GM18867 (cell line): Measurements from ENCODE around the gene FEM1B.

Source experiments
- ATAC-seq: cut with Tn5 transposase; IDR thresholded peaks from one replicate; pipeline ENCODE4 v1.9.1; 2021; ENCODE audit warnings: mild to moderate bottlenecking, moderate library complexity; ENCODE audit not compliant: unreplicated experiment

The FEM1B gene

DNA sequence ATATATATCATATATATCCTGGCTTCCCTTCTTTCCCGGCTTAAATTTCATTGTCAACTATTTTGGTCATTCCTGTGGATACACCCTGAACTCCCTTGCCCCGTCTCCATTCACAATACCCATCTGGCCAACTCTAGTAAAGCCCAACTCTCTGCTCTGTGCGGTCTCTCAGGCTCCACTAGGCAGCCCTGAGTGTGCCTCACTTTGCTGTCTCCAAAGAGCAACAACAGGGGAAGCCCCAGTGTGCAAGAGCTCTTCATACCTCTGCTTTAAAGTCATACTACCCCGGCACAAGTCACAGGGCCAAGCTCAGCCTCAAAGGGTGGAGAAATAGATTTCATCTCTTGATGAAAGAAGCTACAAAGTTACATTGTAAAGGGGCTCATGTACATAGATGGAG lies 18.9 kb upstream of the FEM1B start:
- no peak for ATAC-seq

DNA sequence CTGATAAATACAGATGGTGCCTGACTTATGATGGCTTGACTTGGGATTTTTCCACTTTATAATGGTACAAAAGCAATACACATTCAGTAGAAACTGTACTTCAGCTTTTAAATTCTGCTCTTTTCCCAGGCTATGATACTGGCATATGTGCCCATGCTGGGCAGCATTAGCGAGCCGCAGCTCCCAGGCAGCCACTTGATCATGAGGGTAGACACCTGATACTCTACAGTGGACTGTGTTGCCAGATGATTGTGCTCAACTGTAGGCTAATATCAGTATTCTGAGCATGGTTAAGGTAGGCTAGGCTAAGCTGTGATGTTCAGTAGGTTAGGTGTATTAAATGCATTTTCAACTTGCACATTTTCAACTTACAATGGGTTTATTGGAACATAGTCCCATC lies 17.7 kb upstream of the FEM1B start:
- ATAC-seq, result no peak

DNA sequence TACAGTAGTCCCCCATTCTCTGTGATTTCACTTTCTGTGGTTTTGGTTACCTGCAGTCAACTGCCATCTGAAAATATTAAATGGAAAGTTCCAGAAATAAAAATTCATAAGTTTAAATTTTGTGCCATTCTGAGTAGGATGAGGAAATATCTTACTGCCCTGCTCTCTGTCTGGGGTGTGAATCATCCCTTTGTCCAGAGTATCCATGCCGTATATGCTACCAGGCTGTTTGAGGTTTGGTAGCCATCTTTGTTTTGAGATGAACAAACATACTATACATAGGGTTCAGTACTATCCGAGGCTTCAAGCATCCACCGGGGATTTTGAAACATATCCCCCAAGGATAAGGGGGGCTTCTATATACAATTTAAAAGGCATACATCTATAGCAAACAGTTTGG lies 16.3 kb upstream of the FEM1B start:
- ATAC-seq, result no peak

DNA sequence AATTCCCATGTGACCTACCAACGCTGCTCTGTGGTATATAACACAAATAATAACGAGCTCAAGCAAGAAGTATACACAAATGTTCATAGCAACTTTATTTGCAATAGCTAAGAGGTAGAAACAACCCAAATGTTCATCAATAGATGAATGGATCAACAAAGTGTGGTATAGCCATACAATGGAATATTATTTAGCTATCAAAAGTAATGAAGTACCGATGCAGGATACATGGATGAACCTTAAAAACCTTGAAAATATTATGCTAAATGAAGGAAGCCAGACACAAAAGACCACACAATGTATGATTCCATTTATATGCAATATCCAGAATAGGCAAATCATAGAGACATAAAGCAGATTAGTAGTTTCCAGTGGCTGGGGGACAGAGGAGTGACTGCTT lies 15.6 kb upstream of the FEM1B start:
- no peak for ATAC-seq

DNA sequence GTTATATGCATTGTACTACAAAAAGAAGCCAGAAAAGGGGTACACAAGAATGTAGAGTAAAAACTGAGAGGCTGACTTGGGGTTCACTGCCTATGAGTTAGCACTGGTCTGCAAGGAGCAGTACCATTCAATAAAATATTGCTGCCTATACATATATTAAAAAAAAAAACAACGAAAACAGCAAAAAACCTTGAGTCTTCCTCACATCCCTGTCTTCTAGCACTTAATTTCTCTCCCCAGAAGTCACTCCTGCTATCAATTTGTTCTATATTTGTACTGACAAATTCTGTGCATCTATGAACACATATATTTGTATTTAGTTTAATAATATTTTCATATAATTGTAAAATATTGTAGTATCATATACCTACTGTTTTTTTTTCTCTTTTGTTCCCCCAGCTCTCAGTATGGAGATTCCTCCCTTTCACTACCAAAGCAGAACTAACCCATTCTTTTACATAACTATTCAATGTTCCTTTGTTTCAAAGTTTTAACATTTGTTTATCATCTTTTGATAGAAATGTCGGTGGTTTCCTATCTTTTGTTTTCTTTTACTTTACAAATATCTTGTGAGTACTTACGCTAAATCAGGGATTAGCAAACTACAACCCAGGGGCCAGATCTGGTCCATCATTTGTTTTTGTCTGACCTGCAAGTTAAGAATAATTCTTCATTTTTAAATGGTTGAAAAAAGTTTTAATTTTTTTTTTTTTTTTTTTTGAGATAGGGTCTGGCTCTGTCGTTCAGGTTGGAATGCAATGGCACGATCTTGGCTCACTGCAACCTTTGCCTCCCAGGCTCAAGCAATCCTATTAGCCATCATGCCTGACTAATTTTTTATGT lies 14.8 kb upstream of the FEM1B start:
- no peak for ATAC-seq

DNA sequence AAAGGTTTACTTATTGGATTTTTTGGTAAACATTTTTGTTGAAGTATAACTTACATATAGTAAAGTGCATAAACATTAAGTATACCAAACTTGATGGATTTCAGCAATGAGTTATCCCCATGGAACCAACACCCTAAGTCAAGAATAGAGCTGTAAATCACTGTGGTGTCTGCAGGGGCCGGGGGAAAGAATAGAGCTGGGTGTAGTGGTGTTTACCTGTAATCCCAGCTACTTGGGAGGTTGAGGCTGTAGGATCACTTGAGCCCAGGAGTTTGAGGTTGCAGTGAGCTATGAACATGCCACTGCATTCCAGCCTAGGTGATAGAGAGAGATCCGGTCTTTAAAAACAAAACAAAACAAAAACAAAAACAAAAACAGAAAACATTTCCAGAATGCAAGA lies 13.3 kb upstream of the FEM1B start:
- no peak for ATAC-seq

DNA sequence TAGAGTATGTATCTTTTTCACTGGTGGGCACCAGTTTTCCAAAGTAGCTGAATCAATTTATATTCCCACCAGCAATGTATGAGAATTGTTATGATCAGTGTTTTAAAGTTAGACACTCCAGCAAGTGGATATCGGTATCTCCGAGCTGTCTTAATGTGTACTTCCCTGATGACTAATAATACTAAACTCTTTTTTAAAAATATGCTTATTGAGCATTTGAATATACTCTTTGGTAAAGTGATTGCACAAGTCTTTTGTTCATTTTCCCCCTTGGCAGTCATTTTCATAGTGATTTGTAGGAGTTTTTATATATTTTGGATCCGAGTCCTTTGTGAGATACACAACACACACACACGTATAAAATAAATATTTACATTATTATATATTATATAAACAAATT lies 12.5 kb upstream of the FEM1B start:
- no peak for ATAC-seq

DNA sequence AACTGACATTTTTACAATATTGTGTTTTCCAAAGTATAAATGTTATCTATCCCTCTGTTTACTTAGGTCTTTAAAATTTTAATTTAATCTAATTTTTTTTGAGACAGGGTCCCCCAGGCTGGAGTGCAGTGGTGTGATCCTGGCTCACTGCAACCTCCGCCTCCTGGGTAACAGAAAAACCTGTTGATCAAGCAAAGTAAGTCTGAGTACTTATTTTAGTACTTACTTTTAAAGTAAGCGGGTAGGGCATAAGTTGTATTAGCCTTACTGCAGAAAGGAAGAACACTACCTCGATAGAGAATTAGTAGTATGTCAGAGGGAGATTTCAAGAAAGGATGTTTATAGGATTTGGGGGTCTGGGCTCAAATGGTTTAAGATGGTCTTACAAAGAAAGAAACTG lies 11.9 kb upstream of the FEM1B start:
- no peak for ATAC-seq

DNA sequence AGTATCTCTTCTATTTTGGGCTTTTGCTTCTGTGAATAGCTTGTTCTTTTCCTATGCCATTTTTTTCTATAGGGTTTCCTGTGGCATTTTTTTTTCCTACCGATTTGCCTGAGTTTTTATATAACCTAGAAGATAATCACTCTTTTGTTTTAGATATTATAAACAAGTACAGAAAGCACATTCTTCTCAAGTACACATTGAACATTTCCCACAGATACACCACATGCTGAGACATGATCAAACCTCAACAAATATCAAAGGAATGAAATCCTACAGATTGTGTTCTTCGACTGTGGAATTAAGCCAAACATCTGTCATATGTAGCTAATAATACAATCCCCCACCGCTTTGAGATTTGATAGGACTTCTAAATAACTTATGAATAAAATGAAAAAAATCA lies 9.1 kb upstream of the FEM1B start:
- ATAC-seq, result no peak

DNA sequence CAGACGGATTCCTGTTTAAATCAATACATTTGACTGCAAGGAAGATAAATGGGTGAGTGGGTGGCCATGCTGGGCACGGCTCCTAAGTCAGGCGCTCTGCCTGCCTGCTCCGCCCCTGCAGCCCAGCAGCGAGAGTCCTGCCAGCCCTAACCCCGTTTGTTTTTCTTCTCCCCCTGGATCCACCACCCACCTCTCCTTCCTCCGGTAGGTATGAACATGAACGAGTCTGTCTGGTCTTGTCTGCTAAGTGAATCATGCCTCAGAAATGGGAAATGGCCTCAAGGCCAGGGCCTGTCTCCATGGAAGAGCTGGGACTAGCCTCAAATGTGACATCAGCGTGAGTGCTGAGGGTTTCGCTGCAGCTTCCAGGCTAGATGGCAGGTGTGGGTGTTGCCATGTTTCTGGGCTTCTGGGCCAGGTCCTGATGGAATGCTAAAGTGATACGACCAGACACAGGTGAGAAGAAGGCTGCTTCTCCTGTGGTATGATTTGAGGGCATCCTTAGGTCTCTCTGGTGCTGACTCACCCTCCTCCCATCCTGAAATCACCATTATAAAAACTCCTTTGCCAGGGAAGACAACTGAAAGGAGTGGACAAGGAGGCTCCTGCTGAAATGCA lies 5.6 kb upstream of the FEM1B start:
- no peak for ATAC-seq

DNA sequence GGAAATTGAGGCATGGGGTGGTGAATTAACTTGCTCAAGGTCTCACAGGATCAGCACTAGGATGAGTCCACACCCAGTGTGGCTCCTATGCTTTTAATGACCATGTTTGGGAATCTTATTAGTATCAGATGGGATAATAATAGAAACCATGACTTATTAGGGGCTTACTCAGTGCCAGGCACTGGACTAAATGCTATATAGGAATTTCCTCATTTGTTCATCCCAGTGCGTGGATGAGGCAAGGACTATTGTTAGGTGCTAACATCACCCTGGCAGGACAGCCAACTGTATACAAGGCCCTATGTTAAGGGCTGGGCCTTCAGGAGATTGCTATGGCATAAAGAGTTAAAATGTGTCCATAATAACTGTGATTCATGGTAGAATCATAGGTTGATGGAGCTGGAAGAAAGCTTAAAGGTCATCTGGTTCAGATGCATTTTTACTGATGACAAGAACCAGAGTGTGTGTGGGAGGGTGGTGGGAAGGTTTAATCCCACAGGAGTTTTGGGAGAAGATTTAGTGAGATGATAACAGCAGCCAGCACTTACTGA lies 4.7 kb upstream of the FEM1B start:
- no peak for ATAC-seq

DNA sequence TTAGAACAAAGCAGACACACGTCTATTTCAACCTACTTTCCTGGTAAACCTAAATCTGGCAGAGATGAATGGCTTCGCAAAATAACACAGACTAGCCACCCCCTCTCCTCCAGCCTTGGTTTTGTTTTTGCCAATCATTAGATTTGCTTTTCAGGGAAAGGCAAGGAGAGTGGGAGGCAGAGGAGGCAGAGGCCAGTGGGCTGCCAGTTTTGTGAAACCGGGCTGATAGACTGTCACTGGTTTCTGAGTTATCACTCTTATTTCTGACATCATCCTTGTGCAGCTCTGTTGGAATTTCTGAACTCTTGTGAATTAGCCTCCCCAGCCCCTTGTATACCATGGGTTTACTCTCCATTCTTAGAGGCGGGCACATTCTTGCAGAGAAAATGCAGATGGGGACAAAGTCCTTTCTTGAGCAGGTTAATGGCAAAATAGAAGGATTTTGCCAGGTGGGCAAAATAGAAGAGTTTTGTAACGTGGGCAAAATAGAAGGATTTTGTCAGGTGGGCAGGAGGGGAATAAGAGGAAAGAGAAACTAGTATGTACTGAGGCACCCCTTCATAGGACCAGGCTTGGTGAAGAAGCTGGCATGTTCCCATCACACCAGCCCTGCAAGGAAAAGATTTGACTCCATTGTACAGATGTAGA lies 3.2 kb upstream of the FEM1B start:
- ATAC-seq, result no peak

DNA sequence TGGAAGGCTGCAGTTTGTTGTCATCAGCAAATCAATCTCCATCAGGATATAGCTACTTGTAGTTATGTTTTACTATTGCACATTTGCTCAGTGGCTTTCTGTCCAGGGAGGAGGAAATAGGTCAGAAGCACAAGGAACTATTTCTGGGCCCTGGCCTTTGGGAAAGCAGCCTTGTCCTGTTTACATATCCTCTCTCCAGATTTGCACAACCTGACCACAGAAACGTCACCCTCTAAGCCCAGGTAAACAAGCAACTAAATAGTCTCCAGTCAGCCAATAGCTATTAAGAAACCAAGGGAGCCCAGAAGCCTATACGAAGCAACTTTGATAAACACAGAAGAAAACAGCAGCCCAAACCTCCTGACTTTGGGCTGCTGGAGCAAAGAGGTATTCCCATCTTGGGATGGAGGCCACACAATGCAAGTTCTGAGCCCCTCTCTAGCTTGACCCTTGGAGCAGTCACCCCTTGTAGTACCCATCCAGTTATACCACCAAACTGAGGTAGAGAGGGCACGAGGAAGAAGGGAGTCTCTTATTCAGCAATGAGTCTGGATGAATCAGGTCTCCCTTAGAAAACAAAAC lies 2.3 kb upstream of the FEM1B start:
- ATAC-seq, result no peak

DNA sequence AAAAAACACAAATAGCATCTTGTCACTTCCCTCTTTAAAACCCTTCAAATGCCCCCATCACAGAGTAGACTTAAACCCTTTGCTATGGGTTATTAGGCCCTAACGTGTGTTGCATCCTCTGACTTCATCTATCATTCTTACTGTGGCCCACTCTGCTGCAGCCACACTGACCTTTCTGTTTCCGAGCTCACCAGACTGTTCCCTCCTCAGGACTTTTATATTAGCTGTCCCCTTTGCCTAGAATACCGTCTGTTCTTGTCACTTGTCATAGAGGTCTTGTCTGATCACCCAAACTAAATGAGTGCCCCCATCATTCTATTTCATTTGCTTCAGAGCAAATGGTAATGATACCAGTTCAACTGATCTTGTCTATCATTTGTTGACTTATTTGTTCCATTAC lies 877 bp upstream of the FEM1B start:
- no peak for ATAC-seq

DNA sequence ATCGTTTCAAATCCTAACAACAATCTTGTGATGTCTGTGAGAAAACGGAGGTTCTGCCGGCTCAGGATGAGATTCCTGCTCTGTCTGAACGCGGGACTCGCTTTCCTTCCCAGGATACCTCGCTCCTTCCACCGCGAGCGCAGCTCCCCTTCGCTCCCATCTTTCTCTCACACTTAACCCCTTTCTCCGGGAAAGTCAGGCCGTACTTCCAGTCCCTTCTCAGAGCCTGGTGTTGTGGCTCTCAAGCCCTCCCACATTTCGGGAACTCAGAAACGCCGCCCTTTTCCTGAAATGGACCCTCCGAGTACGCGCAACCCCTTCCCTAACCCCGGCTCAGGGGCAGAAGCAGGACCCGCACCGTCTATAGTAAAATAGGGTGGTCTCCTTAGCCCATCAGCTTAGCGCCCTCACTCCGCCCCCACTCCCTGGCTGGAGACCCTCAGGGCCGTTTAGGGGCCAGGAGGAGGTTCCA lies 378 bp upstream of the FEM1B start:
- ATAC-seq, result no peak

DNA sequence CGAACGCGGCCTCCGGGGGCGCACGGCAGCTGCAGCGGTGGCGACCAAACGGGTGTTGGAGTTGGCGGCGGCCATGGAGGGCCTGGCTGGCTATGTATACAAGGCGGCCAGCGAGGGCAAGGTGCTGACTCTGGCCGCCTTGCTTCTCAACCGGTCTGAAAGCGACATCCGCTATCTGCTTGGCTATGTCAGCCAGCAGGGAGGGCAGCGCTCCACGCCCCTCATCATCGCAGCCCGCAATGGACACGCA lies 725 bp downstream of the FEM1B start:
- no peak for ATAC-seq

DNA sequence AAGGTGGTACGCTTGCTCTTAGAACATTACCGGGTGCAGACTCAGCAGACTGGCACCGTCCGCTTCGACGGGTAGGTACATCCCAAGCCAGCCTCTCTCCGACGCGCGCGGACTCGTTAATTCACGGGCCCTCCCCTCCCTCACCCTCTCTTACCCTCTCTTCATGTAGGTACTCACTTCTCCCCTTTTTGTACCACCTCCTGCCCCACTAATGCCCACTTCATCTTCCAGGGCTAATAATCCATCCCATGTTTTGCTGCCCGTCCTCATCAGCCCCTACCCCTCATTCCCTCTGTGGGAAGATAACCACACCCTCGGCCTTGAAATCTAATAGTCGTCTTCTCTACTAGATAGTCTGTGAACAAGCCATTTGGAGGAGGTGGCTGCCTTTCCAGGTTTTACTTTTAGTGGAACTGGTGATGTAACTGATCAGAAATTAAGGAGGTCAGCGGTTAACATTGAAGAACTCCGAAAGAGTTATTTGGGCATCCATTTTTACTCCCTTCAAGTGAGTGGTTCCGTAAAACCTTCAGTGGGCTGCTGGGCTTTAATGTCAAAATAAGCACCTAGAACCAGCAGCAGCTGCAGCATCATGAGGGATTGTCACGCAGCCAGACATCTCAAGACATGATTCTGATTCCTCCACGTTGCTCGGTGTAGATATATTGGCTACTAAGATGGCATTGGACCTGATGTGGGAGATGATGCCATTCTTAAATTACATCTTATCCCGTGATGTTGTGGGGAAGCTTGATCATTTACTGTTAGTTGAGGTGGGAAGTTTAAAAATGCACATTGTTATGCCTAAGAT lies 1.3 kb downstream of the FEM1B start:
- ATAC-seq, result no peak

DNA sequence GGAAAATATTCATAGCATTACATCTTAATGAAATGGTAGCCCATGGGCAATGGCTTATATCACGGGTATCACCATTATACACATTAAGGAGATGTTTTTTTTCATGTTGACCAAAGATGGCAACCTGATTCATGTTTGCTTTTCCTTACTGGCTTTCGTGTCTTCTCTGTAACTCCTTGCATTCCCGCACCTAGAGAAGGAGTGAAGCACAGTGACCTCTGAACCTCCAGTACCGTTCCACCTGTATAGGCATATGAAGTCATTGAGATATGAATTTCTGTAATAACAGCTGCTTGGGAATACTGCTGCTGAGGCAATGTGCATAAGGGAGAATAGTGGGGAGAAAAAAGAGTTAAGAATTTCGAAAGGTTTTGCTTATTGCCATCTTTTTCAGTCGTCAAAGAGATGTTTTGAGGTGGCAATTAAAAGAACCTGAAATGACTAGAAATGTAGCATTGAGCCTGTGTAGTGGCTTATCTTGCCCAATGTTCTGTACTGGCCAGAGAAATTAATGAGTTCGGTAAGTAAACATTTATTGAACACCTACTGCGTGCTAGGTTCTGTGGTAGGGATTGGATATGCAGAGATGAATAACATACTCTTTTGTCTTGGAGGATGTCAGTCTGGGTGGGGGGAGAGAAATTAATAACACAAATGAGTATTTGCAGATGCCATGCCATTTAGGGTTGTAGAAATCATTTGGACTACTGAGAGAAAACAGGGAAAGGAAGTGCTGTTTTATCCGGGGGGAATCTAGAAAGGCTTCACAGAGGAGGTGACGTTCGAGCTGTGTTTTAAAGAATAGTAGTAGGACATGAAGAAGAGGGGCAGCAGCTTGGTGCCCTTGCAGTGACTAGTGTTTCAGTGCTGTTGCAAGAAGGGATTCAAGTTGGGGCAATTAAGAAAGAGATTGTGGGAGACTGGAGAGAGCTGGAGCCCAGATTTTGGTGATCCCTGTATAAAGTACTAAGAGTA lies 2.5 kb downstream of the FEM1B start:
- no peak for ATAC-seq

DNA sequence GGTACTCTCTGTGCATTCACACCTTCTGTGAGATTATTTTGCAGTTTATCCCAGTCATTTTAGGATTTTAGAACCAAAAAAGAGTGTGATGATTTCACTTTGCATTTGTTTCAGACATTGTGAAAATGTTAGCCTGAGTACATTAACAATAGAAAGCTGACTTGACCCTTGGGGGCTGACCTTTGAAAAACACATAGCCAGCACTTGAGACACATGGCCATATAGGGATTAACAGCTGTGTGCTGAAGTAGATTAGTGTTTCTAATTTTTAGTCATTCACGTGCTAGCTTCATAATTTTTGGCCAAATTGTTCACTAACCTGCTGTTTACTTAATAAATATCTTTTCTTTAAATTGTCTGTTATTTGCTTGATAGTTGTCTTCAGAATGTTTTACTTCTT lies 3.5 kb downstream of the FEM1B start:
- no peak for ATAC-seq

DNA sequence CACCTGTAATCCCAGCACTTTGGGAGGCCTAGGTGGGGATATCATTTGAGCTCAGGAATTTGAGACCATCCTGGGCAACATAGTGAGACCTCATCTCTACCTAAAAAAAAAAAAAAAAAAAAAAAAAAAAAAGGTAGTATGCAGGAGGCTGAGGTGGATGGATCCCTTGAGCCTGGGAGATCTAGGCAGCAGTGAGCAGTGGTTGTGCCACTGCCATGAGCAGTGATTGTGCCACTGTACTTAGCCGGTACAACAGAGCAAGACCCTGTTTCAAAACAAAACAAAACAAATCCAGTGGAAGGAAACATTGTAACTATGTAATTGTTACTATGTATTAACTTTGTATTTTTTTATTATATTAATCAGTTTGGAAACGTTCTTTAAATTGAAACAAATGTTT lies 5.9 kb downstream of the FEM1B start:
- no peak for ATAC-seq
